Stimulated activated CD8-positive, alpha-beta memory T cell treated with anti-CD3 and anti-CD28 coated beads, Interleukin-7, amount 100 ng/mL, for 48 hours (primary cell): ENCODE results near the gene MAGEA4.
"Not testable (repeated sequence)": the region's sequence is repeated elsewhere in the genome, so short reads cannot be mapped to it uniquely, and the experiment has no call there.

Source experiments
- DNase-seq, 2 donors: peaks; one replicate each; pipeline ENCODE4 v3.0.0-alpha.2; 2020; ENCODE audit warnings: low read depth in 1 of 2; ENCODE audit errors: extremely low read depth in 1 of 2

Gene MAGEA4

GRCh38 chrX:151912780-151913179, at the start of gene MAGEA4:
Gene MAGEA4 (plus strand): TSS chrX:151912889. CDS start chrX:151923665, 10,776 bp downstream.
- no peak for DNase-seq

- no peak for DNase-seq
These were observed 42.1 kb upstream of the MAGEA4 start for GRCh38 chrX:151870602-151871001.

- DNase-seq = no peak
These were observed 41.4 kb upstream of the MAGEA4 start for GRCh38 chrX:151871244-151871643.

- no peak for DNase-seq
These were observed 39.6 kb upstream of the MAGEA4 start for GRCh38 chrX:151873096-151873495.

GRCh38 chrX:151875270-151876026, 37.2 kb upstream of the MAGEA4 start:
- no peak for DNase-seq

- DNase-seq = no peak
These were observed 34.1 kb upstream of the MAGEA4 start for GRCh38 chrX:151878574-151878973.

- DNase-seq = no peak
These were observed 32.8 kb upstream of the MAGEA4 start for GRCh38 chrX:151879856-151880255.

GRCh38 chrX:151880895-151881294, 31.8 kb upstream of the MAGEA4 start:
- DNase-seq = no peak

- DNase-seq = no peak
These were observed 23.3 kb upstream of the MAGEA4 start for GRCh38 chrX:151889421-151889820.

GRCh38 chrX:151896734-151897474, 15.8 kb upstream of the MAGEA4 start:
- DNase-seq = no peak

GRCh38 chrX:151899622-151900021, 13.1 kb upstream of the MAGEA4 start:
- no peak for DNase-seq

- DNase-seq = no peak
These were observed 10.9 kb upstream of the MAGEA4 start for GRCh38 chrX:151901826-151902225.

GRCh38 chrX:151902813-151903591, 9.7 kb upstream of the MAGEA4 start:
- no peak for DNase-seq

GRCh38 chrX:151904989-151905388, 7.7 kb upstream of the MAGEA4 start:
- no peak for DNase-seq

- DNase-seq = no peak
These were observed 468 bp upstream of the MAGEA4 start for GRCh38 chrX:151912221-151912620.

GRCh38 chrX:151918736-151919135, 6.0 kb downstream of the MAGEA4 start:
- DNase-seq = not testable (repeated sequence)

GRCh38 chrX:151919610-151920009, 6.9 kb downstream of the MAGEA4 start:
- no peak for DNase-seq

GRCh38 chrX:151920101-151920500, 7.4 kb downstream of the MAGEA4 start:
- DNase-seq = no peak

- DNase-seq = no peak
These were observed 7.8 kb downstream of the MAGEA4 start for GRCh38 chrX:151920530-151920929.

GRCh38 chrX:151921292-151921691, 8.6 kb downstream of the MAGEA4 start:
- DNase-seq = no peak

- no peak for DNase-seq
These were observed 9.2 kb downstream of the MAGEA4 start for GRCh38 chrX:151921866-151922265.
